K562 (cell line): Measurements from ENCODE around the gene MEA1. TPM values are rescaled to one million over a fixed set of nuclear protein-coding genes. Genes with fewer than 3 reads are reported as not detected.

Experiments used
- ELF2 ChIP-seq: fragments of 250-450 bp; sonication (Bioruptor Pico); IDR thresholded peaks from 2 replicates; pipeline ENCODE4 v1.5.0; 2021; ENCODE audit warnings: mild to moderate bottlenecking
- HDAC1 ChIP-seq, 2 experiments: fragments of 450-650 bp; IDR thresholded peaks; 2 replicates each; pipeline ENCODE4 v1.6.1; 2016 to 2017; ENCODE audit warnings: inconsistent platforms in 1 of 2, mild to moderate bottlenecking in 1 of 2, moderate library complexity in 1 of 2
- HDAC2 ChIP-seq: fragments of 450-650 bp; IDR thresholded peaks from 2 replicates; pipeline ENCODE4 v1.6.1; 2016; ENCODE audit warnings: mild to moderate bottlenecking
- HLTF ChIP-seq: fragments of 450-650 bp; IDR thresholded peaks from 2 replicates; pipeline ENCODE4 v1.6.1; 2016
- MEIS2 ChIP-seq: fragments of 450-650 bp; IDR thresholded peaks from 2 replicates; pipeline ENCODE4 v1.6.1; 2014; ENCODE audit warnings: mild to moderate bottlenecking; ENCODE audit not compliant: partially characterized antibody
- NR3C1 ChIP-seq: sonication (generic); formaldehyde crosslinking; IDR thresholded peaks from 2 replicates; pipeline ENCODE4 v1.8.1; 2022; ENCODE audit warnings: missing genetic modification reagents
- PHF8 ChIP-seq: fragments of 200-600 bp; sonication (generic); IDR thresholded peaks from 2 replicates; pipeline ENCODE4 v1.6.1; 2012; ENCODE audit warnings: mixed run types, mild to moderate bottlenecking, inconsistent platforms, low read length, moderate library complexity, borderline replicate concordance
- POLR2AphosphoS2 ChIP-seq: IDR thresholded peaks from 2 replicates; pipeline ENCODE4 v1.6.1; 2012; ENCODE audit warnings: low read length, improper control_type of control experiment
- RBM34 ChIP-seq: fragments of 200-400 bp; formaldehyde crosslinking; IDR thresholded peaks from 2 replicates; pipeline ENCODE4 v1.6.1; 2018; ENCODE audit warnings: low read length, borderline replicate concordance; ENCODE audit not compliant: insufficient read depth
- RFX7 ChIP-seq: fragments of 250-450 bp; sonication (Bioruptor Pico); IDR thresholded peaks from 2 replicates; pipeline ENCODE4 v1.5.1; 2021; ENCODE audit warnings: mild to moderate bottlenecking
- SMARCA5 ChIP-seq: fragments of 450-650 bp; IDR thresholded peaks from 2 replicates; pipeline ENCODE4 v1.6.1; 2016
- SMARCB1 ChIP-seq: IDR thresholded peaks from 2 replicates; pipeline ENCODE4 v1.6.1; 2011; ENCODE audit warnings: improper control_type of control experiment, low read depth; ENCODE audit not compliant: insufficient read length
- SNRNP70 ChIP-seq: fragments of 200-400 bp; formaldehyde crosslinking; optimal IDR thresholded peaks from 2 replicates; pipeline ENCODE3; 2017; ENCODE audit warnings: low read depth, low read length
- TAF1 ChIP-seq: IDR thresholded peaks from 2 replicates; pipeline ENCODE4 v1.6.1; 2011; ENCODE audit warnings: mild to moderate bottlenecking, low read length, moderate library complexity; ENCODE audit not compliant: insufficient read depth, control insufficient read depth, severe bottlenecking; ENCODE audit errors: extremely low read depth
- TBP ChIP-seq: optimal IDR thresholded peaks from 2 replicates; pipeline ENCODE3; 2011; ENCODE audit warnings: low read depth, low read length, improper control_type of control experiment
- ZEB2 ChIP-seq: fragments of 450-650 bp; IDR thresholded peaks from 2 replicates; pipeline ENCODE4 v1.6.1; 2016
- ZNF263 ChIP-seq: sonication (generic); formaldehyde crosslinking; IDR thresholded peaks from 2 replicates; pipeline ENCODE4 v1.8.0; 2022; ENCODE audit warnings: mild to moderate bottlenecking, missing genetic modification reagents, borderline replicate concordance
- polyA plus RNA-seq, 8 experiments: library from polyadenylated mRNA; depleted of rRNA in 4 of 8; stranded (reverse) in 5 of 8; unstranded in 3 of 8; fragments of >200 nt; fragmentation: Nextera tagmentation in 2 of 8; fragmentation: Illumina TruSeq in 1 of 8; extraction: Ambion mirVana in 2 of 8; extraction: Trizol in 1 of 8; gene quantifications; 2 replicates each; pipeline versions ENCODE4 v1.2.1 to v1.2.3, GENCODE V29; 2011 to 2014; ENCODE audit warnings: inconsistent platforms in 1 of 8, missing spikeins in 1 of 8
- total RNA-seq, 7 experiments: library from RNA; depleted of rRNA in 6 of 7; stranded (reverse); fragments of >200 nt in 6 of 7; fragmentation: Illumina TruSeq in 2 of 7; extraction: Trizol in 2 of 7; gene quantifications; 2 replicates each; pipeline versions ENCODE4 v1.2.1 to v1.2.3, GENCODE V29; 2011 to 2021; ENCODE audit warnings: low replicate concordance in 1 of 7
- TF ChIP-seq, protein P1 (sequence below): sonication (generic); formaldehyde crosslinking; IDR thresholded peaks from 2 replicates; pipeline ENCODE4 v1.8.0; 2022; ENCODE audit warnings: missing genetic modification reagents, mild to moderate bottlenecking, moderate library complexity, borderline replicate concordance
- TF ChIP-seq, protein P2 (sequence below): conservative IDR thresholded peaks from 2 replicates; pipeline ENCODE4 v1.6.1; 2011; ENCODE audit warnings: low read depth, mild to moderate bottlenecking, low read length; ENCODE audit not compliant: control insufficient read depth
- TF ChIP-seq, protein P3 (sequence below): sonication (generic); formaldehyde crosslinking; IDR thresholded peaks from 2 replicates; pipeline ENCODE4 v1.8.1; 2023; ENCODE audit warnings: mild to moderate bottlenecking, missing genetic modification reagents
- TF ChIP-seq, protein P4 (sequence below), 3 experiments: fragments of 200-800 bp in 1 of 3; fragments of 250-450 bp in 1 of 3; fragments of 450-650 bp in 1 of 3; sonication (Bioruptor Pico) in 1 of 3; sonication (Bioruptor generic) in 1 of 3; formaldehyde crosslinking in 1 of 3; IDR thresholded peaks; 2 replicates each; pipeline versions ENCODE4 v1.6.1 to v1.8.0; 2016 to 2022; ENCODE audit warnings: mild to moderate bottlenecking in 2 of 3, missing genetic modification characterization in 2 of 3, missing compliant biosample characterization in 1 of 3, moderate library complexity in 1 of 3

MEA1 gene
- total and polyA plus RNA-seq, 9 of the 15 experiments (the other 6 are each of a cell fraction or from before 2014, with no cell fraction given), result 86.8 to 210 (median 152) TPM

DNA sequence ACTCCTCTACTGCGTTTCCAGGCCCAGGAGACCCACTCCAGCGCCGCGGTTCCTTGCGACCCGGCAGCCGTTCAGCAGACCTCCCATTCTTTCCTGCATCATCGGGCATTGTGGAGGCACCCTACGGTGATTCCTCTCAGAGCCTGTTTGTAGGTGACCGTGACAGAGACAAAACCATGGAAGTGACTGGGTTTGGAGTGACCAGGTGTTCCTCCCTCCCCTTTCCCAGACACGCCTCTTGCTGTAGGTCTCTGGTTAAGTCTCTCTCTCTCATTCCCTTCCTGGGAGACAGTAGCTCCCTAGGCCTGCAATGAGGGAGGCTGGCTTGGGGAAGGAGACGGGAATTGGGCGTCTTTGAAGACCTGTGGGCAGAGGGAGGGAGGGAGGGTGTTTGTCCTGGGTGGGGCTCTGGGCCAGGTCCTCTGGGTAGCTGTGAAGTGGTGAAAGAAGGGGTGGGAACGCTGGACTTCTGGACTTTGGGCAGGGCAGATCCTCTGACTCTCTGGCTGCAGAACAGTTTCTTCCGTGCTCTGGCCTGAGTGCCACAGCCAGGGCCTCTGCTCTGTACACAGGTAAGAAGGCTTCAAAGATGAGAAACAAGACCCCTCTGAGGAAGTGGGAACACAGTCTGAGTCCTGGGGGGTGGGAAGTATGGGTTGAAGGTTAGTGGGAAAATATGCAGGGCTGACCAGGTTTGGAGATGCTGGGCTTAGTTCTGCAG is 46.4 kb upstream of the MEA1 start (continued):
- no peak for TF ChIP-seq POLR2AphosphoS2
- 0 out of 2 replicates have a peak, but pooled peaks have one; percentile 73 for TF ChIP-seq HDAC2
- TF ChIP-seq, protein P1, sequence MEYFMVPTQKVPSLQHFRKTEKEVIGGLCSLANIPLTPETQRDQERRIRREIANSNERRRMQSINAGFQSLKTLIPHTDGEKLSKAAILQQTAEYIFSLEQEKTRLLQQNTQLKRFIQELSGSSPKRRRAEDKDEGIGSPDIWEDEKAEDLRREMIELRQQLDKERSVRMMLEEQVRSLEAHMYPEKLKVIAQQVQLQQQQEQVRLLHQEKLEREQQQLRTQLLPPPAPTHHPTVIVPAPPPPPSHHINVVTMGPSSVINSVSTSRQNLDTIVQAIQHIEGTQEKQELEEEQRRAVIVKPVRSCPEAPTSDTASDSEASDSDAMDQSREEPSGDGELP (CRISPR knock-in tag), result no peak; the same call in 1 of the 2 replicates
- no peak for TF ChIP-seq ELF2 (CRISPR knock-in tag)
- TF ChIP-seq ZNF263 (CRISPR knock-in tag), result no peak
- no peak for TF ChIP-seq TAF1
- 0 out of 4 replicates have a peak, but pooled peaks of 1 of the 2 experiments have one; percentile 81 for TF ChIP-seq HDAC1 (IDR thresholded peaks at IDR 0.05)
- TF ChIP-seq SMARCA5, result 0 out of 2 replicates have a peak, but pooled peaks have one; percentile 62
- TF ChIP-seq PHF8, result peak; percentile 41; the same call in 1 of the 2 replicates
- no peak; the same call in 1 of the 2 replicates for TF ChIP-seq ZEB2
- TF ChIP-seq, protein P2, sequence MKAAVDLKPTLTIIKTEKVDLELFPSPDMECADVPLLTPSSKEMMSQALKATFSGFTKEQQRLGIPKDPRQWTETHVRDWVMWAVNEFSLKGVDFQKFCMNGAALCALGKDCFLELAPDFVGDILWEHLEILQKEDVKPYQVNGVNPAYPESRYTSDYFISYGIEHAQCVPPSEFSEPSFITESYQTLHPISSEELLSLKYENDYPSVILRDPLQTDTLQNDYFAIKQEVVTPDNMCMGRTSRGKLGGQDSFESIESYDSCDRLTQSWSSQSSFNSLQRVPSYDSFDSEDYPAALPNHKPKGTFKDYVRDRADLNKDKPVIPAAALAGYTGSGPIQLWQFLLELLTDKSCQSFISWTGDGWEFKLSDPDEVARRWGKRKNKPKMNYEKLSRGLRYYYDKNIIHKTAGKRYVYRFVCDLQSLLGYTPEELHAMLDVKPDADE, result peak; percentile 16; the same call in 1 of the 2 replicates
- no peak for TF ChIP-seq TBP
- TF ChIP-seq, protein P3, sequence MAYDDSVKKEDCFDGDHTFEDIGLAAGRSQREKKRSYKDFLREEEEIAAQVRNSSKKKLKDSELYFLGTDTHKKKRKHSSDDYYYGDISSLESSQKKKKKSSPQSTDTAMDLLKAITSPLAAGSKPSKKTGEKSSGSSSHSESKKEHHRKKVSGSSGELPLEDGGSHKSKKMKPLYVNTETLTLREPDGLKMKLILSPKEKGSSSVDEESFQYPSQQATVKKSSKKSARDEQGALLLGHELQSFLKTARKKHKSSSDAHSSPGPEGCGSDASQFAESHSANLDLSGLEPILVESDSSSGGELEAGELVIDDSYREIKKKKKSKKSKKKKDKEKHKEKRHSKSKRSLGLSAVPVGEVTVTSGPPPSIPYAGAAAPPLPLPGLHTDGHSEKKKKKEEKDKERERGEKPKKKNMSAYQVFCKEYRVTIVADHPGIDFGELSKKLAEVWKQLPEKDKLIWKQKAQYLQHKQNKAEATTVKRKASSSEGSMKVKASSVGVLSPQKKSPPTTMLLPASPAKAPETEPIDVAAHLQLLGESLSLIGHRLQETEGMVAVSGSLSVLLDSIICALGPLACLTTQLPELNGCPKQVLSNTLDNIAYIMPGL, result no peak
- no peak for TF ChIP-seq RBM34
- TF ChIP-seq SMARCB1, result no peak
- no peak for TF ChIP-seq RFX7 (CRISPR knock-in tag)
- TF ChIP-seq MEIS2, result no peak
- no peak for TF ChIP-seq NR3C1 (CRISPR knock-in tag)
- TF ChIP-seq SNRNP70, result no peak
- TF ChIP-seq HLTF, result no peak; the same call in 1 of the 2 replicates
- TF ChIP-seq, protein P4, sequence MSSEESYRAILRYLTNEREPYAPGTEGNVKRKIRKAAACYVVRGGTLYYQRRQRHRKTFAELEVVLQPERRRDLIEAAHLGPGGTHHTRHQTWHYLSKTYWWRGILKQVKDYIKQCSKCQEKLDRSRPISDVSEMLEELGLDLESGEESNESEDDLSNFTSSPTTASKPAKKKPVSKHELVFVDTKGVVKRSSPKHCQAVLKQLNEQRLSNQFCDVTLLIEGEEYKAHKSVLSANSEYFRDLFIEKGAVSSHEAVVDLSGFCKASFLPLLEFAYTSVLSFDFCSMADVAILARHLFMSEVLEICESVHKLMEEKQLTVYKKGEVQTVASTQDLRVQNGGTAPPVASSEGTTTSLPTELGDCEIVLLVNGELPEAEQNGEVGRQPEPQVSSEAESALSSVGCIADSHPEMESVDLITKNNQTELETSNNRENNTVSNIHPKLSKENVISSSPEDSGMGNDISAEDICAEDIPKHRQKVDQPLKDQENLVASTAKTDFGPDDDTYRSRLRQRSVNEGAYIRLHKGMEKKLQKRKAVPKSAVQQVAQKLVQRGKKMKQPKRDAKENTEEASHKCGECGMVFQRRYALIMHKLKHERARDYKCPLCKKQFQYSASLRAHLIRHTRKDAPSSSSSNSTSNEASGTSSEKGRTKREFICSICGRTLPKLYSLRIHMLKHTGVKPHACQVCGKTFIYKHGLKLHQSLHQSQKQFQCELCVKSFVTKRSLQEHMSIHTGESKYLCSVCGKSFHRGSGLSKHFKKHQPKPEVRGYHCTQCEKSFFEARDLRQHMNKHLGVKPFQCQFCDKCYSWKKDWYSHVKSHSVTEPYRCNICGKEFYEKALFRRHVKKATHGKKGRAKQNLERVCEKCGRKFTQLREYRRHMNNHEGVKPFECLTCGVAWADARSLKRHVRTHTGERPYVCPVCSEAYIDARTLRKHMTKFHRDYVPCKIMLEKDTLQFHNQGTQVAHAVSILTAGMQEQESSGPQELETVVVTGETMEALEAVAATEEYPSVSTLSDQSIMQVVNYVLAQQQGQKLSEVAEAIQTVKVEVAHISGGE (CRISPR knock-in tag; IDR thresholded peaks at IDR 0.05), result no peak
